ENCODE measurements around the gene CCDC85B. TPM values are rescaled to one million over a fixed set of nuclear protein-coding genes. Genes with fewer than 3 reads are reported as not detected.

The CCDC85B gene
- total and polyA plus RNA-seq, 2 of the 13 experiments (the other 11 are each of a cell fraction or from before 2014, with no cell fraction given): 8.2 to 19.5 TPM

DNA sequence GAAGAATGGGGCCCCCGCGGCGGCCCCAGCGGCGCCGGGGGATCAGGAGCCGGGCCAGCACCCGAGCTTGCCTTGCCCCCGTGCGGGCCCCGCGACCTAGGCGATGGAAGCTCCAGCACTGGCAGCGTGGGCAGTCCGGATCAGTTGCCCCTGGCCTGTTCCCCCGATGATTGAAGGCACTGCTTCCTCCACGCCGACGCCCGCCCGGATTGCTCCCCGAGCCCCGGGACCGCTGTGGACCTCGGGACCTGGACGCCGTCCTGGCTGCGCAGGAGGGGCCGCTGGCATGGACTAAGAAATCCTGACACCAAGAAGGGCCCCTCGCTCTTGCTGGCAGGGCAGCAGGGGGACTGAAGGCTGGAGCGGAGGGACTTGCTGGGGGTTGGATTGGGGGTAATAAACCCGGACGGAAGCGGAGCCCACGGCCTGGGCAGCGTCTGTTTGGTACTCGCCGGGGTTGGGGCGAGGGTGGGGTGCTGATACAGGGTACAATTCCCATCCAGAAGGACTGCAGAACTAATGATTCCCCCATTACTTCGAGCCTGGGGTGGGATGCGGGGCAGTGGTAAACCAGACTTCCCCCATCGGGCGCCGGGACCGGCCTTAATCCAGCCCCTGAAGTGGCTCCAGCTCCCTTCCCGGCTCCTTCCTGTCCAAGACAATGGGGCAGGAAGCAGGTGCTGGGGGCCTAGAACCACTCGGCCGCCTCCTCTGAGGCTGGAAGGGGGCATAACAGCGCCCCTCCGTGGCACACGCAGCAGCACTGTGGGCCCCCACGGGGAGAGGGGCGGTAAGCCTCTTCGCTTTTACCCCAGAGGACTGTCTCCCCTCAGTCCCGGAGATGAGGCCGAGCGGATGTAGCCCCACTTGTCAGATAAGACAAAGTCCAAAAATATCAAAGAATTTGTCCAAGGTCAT, 1.0 kb downstream of the CCDC85B start:
- FAIRE-seq (no peak), ATAC-seq (peak; percentile 21), DNase-seq (ENCODE audit: low spot score) (peak; percentile 78)
- intact Hi-C loops (cut with micrococcal nuclease; ENCODE audit: unreplicated experiment): loop anchor here (2.0 kb wide), 1 partner anchor 27 kb away; the partner anchor contains the start of genes C11orf68 and DRAP1
- Histone ChIP-seq H3K36me3 (replicated peaks in 1 of 2; ENCODE audit: control insufficient read depth in 1 of 2, insufficient read depth in 2 of 2, low read length in 2 of 2) (peaks cover 2 to 13% of the 10 kb centered on the region in 2 experiments; a peak in 2 of 5 replicates), H3K27me3 (ENCODE audit: control insufficient read depth in 1 of 2, insufficient read depth in 2 of 2, low read length in 2 of 2) (no peaks in the 10 kb centered on the region; a peak in 1 of 5 replicates), H3K27ac (ENCODE audit: extremely low read length, insufficient read depth, low read length) (peak overlapping the region; percentile 77), H3K4me3 (replicated peaks in 1 of 3; ENCODE audit: insufficient read depth in 1 of 3, low read depth in 2 of 3, low read length in 3 of 3) (peak overlapping the region; percentile 77 to 91 (median 82)), H3K9ac (ENCODE audit: insufficient read depth, low read depth, low read length) (peak overlapping the region; percentile 90), H3K79me2 (ENCODE audit: insufficient read depth, low read length) (peaks cover 15% of the 10 kb centered on the region), H3K9me3 (ENCODE audit: low read length) (no peaks in the 10 kb centered on the region), H3K4me2 (ENCODE audit: low read depth, low read length) (peak overlapping the region; percentile 99), H4K20me1 (ENCODE audit: insufficient read depth, low read length) (no peaks in the 10 kb centered on the region), H2AFZ (ENCODE audit: low read length) (no peak overlapping the region), H3K4me1 (ENCODE audit: insufficient read depth, low read length) (peaks cover 59% of the 10 kb centered on the region)
- CTCF ChIA-PET (ENCODE audit: low intra/inter-chr PET ratio, low total read pairs): interaction anchor here (6.9 kb wide), 1 partner anchor 98 kb away, joined by 63 read pairs; no protein-coding TSS in a partner anchor
- in situ Hi-C loops (cut with HindIII; ENCODE audit: extremely low pct_ligation_motif_present, low pct_unique_long_range_greater_than_20kb): no loop called here
- 1% methylated on average over 11 of the region's 57 CpGs for WGBS (ENCODE audit: low lambda C conversion rate)
- TSS peak; percentile 80 for BruUV-seq (replicated peaks)
- POLR2A ChIA-PET: interaction anchor here (0.6 to 7.6 kb wide), 28 partner anchors 9 to 421 kb away, joined by 3 to 95 read pairs (median 4); partner anchors contain the start of genes BANF1, C11orf68, EFEMP2 and EIF1AD
- TF ChIP-seq SOX6 (IDR thresholded peaks at IDR 0.05) (no peak), SOX6 (CRISPR knock-in tag; IDR thresholded peaks at IDR 0.05) (peak; percentile 38; the same call in 1 of the 2 replicates), MLLT10 (CRISPR knock-in tag; IDR thresholded peaks at IDR 0.05) (no peak), ZNF644 (CRISPR knock-in tag; IDR thresholded peaks at IDR 0.05; ENCODE audit: low read depth) (no peak), GLI4 (CRISPR knock-in tag; IDR thresholded peaks at IDR 0.05; ENCODE audit: borderline replicate concordance) (no peak), ZUFSP (CRISPR knock-in tag; IDR thresholded peaks at IDR 0.05; ENCODE audit: borderline replicate concordance) (no peak), ZFP1 (CRISPR knock-in tag; IDR thresholded peaks at IDR 0.05) (no peak), ZNF205 (CRISPR knock-in tag; IDR thresholded peaks at IDR 0.05) (peak; percentile 34), SALL1 (CRISPR knock-in tag; IDR thresholded peaks at IDR 0.05) (peak; percentile 92), ZNF30 (CRISPR knock-in tag; IDR thresholded peaks at IDR 0.05) (no peak), ZBTB7A (CRISPR knock-in tag; IDR thresholded peaks at IDR 0.05) (peak; percentile 91; the same call in 1 of the 2 replicates), NR2F1 (CRISPR knock-in tag; IDR thresholded peaks at IDR 0.05) (no peak), NFYC (CRISPR knock-in tag; IDR thresholded peaks at IDR 0.05) (no peak), HOXA5 (CRISPR knock-in tag; IDR thresholded peaks at IDR 0.05) (0 out of 2 replicates have a peak, but pooled peaks have one; percentile 8), CBX2 (IDR thresholded peaks at IDR 0.05; ENCODE audit: low read depth, low read length) (no peak), CBX2 (CRISPR knock-in tag; IDR thresholded peaks at IDR 0.05; ENCODE audit: low read depth) (no peak), ZNF629 (CRISPR knock-in tag; conservative IDR thresholded peaks at IDR 0.05) (peak; percentile 52; the same call in 1 of the 2 replicates), ZNF550 (CRISPR knock-in tag; IDR thresholded peaks at IDR 0.05; ENCODE audit: borderline replicate concordance) (peak; percentile 35; the same call in 1 of the 2 replicates), HMG20A (CRISPR knock-in tag; IDR thresholded peaks at IDR 0.05; ENCODE audit: borderline replicate concordance) (no peak)
- TF ChIP-seq, protein P1, sequence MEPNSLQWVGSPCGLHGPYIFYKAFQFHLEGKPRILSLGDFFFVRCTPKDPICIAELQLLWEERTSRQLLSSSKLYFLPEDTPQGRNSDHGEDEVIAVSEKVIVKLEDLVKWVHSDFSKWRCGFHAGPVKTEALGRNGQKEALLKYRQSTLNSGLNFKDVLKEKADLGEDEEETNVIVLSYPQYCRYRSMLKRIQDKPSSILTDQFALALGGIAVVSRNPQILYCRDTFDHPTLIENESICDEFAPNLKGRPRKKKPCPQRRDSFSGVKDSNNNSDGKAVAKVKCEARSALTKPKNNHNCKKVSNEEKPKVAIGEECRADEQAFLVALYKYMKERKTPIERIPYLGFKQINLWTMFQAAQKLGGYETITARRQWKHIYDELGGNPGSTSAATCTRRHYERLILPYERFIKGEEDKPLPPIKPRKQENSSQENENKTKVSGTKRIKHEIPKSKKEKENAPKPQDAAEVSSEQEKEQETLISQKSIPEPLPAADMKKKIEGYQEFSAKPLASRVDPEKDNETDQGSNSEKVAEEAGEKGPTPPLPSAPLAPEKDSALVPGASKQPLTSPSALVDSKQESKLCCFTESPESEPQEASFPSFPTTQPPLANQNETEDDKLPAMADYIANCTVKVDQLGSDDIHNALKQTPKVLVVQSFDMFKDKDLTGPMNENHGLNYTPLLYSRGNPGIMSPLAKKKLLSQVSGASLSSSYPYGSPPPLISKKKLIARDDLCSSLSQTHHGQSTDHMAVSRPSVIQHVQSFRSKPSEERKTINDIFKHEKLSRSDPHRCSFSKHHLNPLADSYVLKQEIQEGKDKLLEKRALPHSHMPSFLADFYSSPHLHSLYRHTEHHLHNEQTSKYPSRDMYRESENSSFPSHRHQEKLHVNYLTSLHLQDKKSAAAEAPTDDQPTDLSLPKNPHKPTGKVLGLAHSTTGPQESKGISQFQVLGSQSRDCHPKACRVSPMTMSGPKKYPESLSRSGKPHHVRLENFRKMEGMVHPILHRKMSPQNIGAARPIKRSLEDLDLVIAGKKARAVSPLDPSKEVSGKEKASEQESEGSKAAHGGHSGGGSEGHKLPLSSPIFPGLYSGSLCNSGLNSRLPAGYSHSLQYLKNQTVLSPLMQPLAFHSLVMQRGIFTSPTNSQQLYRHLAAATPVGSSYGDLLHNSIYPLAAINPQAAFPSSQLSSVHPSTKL (CRISPR knock-in tag; IDR thresholded peaks at IDR 0.05): peak; percentile 63

All from HepG2 (cell line).